NCI-H2081 treated with DMSO at 0.1 percent for 48 hours (cell line): ENCODE measurements around the gene C4BPB.
"Not testable (repeated sequence)": the region's sequence is repeated elsewhere in the genome, so short reads cannot be mapped to it uniquely, and the experiment has no call there.

Experiments
- DNase-seq: peaks from one replicate; lab custom pipeline; 2025; lab: John Stamatoyannopoulos, UW

The C4BPB gene, protein sequence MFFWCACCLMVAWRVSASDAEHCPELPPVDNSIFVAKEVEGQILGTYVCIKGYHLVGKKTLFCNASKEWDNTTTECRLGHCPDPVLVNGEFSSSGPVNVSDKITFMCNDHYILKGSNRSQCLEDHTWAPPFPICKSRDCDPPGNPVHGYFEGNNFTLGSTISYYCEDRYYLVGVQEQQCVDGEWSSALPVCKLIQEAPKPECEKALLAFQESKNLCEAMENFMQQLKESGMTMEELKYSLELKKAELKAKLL

DNA sequence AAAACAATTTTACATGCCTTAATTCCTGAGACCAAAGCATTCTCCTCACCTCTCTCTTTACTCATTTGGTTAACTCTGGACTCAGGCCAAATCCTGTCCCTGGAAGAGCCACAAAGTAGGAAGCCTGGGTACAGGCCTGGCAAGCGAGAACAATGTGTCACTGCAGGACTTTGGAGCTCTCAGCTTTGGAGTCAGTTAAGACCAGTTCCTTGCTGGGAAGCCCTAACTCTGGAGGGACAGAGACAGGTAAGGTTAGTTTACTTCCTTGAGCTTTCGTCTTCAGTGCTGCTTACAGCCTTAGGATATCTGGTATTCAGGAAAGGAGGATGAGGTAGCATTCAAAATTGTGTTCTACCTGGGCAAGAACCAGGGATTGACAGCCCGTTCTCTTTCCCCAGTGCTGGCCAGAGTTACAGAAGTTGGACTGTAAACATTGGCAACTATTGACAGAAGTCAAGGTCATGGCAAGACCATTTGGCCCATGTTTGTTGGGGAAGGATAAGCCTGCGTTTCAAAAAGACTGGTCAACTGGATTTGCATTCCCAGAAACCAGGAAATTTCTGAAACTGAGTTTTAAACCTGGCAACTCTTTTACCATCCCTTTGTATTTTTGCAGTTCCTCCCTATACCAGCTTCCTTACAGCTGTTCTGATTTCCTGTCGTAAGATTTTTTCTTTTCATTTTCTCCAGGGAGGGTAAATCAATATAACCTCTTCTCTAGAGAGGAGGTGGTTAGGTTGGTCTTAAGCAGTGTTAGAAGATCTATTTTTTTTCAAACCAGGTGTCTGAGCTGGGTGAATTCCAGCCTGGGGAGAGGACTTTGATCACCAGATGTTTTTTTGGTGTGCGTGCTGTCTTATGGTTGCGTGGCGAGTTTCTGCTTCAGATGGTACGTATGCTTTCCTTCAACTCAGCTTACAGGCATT, at the start of gene C4BPB:
Gene C4BPB, plus strand, starts transcription at position 160 of the 926 bp plus-strand sequence. Its CDS starts 672 bp downstream, at position 832.
- no peak for DNase-seq

DNA sequence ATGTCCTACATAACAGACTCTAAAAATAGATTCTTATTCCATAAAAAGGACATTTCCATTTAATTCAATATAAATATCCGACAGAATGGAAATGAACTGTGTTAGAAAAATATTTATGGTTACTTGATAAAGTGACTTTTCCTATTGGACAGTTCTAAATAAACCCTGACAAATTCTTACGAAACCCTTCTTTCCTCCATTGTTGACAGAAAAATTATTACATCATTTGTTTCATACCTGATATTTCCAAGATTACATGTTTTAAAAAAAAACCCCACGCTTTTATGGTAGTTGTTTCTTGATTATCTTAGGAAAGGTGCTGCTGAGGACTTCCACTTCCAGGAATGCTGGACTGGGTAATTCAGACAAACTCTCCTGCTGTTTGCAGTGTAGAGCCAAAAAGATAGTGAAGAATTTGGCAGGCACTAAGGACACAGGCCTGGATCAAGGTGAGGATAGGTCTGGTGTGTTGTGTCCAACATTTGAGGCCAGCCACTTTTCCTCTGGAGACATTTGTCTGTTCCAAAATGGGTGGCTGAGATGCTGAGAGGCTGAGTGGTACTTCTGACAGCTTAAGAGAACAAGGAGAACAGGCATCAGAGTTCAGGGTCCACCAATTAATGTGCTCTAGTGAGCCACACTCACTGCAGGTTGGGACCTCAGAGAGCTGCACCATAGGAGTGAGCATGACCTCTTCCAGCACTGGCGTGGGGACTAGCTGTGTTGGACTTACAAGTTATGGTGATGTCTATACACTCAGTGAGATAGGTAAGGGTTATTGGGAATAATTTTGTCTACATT, 49.1 kb upstream of the C4BPB start:
- DNase-seq = no peak

DNA sequence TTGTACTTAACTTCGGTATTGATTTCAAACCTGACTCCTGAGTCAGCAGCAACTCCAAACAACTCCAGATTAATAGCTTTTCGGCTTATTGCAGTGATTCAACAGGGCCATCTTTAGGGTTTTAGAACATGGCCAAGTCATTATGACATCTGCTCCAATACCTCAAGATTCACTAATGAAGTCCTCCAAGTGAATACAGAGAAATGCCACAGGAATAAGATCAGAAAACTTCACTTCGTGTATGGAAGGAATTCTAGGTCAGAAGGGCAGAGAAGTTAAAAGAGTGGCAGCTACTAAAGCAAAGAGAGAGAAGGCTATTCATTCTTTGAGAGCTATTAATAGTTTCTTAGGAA, 48.5 kb upstream of the C4BPB start:
- DNase-seq = no peak

DNA sequence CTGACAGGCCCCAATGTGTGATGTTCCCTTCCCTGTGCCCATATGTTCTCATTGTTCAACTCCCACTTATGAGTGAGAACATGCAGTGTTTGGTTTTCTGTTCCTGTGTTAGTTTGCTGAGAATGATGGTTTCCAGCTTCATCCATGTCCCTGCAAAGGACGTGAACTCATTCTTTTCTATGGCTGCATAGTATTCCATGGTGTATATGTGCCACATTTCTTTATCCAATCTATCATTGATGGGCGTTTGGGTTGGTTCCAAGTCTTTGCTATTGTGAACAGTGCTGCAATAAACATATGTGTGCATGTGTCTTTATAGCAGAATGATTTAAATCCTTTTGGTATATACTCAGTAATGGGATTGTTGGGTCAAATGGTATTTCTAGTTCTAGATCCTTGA, 47.3 kb upstream of the C4BPB start:
- not testable (repeated sequence) for DNase-seq

DNA sequence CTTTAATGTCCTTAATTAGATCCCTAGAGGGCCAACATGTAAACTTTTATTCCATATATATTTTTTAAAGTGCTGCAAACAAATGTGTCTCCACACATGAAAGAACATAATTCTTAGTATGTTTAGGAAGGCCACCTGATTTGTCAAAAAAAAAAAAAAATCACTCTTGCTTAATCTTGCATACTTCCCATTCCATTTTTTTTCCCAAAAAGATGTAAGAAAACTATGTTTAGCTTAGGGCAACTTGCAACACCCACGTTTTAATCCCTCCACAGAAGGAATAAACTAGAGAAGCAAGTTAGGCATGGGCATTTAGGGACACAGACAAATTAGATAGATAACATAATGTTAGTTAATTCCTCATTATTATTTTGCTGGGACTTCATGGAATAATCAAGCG, 43.2 kb upstream of the C4BPB start:
- no peak for DNase-seq

DNA sequence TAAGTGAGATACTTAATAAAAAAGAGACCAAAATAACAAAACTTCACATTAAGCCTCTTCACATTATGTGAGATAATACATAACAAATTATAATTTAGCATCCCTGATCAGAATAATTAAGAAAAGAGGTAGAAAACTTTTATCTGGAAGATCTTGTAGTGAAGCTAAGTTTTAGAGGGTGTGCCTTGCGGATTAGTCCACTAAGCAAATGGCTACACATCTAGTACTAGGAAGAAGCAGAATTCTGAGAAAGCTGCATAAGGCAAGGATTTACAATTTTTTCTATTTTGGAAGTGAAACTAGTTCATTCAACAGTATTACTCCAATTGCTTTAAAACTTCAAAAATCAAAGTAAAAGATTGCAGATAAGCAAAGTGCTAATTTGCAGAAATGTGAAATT, 41.2 kb upstream of the C4BPB start:
- no peak for DNase-seq

DNA sequence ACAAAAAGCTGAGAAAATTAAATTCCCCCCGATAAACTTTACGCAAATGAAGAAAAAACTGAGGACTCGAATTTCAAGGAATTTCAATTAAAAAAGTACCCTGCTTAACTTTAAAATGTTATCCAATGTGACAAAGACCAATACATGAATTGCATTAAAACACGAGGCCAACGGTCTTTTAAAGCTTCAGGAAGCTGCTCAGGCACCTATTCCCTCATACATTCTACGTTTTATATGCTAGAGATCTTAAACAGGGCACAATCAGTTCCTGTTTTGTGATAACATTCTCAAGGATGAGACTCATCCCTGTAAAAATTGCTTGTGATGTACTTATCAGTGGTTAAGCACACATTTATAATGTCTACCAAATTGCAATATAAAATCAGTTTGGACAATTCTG, 40.6 kb upstream of the C4BPB start:
- DNase-seq = no peak

DNA sequence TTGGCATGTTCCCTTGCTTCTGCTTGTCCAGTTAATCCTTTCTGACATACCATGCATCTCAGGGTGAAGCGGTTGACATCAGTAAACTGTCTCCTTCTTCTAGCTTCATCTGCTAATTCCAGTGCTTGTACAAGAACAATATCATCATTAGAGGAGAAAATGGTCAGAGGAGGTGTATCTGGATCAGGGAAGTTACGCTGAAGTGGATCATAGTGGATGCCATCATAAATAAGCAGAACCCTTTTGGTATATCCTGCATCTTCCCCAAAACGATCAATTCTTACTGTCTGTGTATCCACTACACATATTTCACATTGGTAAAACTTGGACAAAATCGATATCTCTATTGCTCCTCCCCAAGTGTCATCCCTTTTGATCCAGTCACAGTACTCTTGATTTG, 39.6 kb upstream of the C4BPB start:
- no peak for DNase-seq

DNA sequence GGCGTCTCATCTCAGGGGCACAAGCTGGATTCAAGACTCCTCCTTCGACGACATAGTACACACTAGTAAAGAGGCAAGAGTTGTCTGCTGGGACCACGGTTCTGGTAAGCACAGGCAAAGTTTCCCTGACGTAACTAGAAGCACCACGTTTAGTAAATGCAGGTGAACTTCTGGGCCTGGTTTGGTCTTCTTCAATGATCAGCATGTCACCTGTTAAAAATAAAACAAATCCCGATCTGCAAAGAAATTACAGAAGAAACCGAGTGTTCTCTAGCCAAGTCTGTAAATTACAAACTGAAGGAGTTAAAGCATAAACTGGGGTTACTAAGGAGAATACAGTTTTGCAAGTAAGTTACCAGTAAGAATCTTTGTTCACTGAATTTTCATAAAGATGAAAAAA, 39.1 kb upstream of the C4BPB start:
- no peak for DNase-seq

DNA sequence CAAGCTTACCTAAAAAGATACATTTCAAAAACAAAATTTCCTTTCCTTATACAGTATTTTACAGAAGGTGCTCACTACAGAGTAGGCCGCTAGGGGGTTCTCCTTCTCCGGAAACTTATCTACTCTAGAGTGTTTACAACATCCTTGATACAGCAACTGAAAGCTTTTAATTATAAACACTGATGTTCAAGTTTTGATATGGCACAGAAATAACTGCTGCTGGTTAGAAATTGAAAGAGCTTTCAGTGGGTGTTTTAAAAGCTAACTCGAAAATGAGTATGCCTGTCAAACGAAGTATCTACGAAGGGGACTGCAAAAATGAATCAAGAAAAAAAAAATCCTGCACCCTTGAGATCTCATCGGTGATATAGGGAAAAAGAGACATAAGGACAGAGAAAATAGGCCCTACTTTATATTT, 38.7 kb upstream of the C4BPB start:
- no peak for DNase-seq

DNA sequence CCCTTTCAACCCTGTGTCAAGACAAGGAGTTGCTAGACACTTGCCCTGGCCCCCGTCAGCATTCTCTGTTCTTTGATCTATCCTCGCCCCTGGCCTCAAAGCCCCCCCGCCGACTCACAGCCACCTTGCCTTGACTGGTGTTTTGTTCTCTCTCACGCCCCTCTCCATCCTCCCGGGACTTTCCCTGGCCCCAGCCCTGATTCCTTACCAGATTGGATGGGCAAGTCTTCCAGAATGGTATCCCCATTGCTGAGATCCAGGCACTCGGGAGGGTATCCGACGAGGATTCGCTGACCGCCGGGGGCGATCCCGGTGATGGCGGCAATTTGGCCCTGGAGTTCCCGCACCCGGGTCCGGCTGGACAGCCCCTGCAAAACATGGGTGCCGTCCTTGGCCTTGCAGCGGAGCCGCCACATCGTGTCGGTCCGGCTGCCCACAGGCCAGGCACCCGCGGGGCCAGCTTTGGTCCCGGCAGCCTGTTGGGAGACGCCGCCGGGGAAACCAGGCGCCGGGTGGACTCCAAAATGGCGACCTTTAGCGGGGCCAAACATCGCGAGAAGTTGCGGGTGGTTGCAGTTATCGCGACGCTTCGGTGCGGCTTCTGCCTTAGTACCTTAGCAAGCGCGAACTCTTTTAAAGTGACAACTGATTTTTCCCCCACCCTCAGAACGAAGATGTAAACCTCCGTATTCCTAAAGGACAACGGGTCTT, 38.0 kb upstream of the C4BPB start:
- peak; percentile 54 for DNase-seq

DNA sequence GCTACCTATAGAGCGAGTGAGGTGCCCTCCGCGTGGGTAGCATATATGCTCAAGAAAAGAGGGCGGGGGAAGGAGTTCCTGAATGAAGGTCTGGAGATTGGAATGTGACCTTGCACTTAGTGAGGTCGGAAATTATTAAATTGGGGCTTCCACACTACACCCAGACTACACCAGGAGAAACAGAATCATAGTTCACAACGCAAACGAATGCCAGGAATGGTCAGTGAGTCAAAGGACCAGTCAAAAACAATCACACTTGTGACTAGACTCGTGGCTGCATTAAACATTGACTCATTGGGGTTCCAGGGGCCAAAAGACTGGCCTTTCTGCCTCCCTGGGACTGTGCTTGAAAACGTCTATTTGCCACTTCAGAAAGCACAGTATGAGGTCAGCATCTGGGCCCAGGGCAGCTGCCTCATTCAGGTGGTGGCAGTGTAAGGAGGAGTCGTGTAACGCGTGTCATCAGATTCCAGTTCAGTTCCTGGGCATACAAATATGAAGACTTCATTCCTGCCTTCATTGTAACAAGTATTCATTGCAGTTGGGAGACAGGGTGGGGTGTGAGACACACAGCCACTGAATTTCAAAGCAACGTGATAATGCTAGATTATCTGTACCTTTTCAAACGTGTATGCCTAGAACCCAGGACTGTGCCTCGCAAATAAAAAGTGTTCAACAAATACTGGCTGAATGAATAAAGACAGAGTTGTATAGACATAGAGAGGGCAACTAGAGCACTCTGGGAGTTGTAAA, 37.3 kb upstream of the C4BPB start, which contains the start of gene YOD1:
Gene YOD1, minus strand, starts transcription at position 18 of the 753 bp plus-strand sequence. CDS start 178 bp downstream, outside the sequence.
- no peak for DNase-seq

DNA sequence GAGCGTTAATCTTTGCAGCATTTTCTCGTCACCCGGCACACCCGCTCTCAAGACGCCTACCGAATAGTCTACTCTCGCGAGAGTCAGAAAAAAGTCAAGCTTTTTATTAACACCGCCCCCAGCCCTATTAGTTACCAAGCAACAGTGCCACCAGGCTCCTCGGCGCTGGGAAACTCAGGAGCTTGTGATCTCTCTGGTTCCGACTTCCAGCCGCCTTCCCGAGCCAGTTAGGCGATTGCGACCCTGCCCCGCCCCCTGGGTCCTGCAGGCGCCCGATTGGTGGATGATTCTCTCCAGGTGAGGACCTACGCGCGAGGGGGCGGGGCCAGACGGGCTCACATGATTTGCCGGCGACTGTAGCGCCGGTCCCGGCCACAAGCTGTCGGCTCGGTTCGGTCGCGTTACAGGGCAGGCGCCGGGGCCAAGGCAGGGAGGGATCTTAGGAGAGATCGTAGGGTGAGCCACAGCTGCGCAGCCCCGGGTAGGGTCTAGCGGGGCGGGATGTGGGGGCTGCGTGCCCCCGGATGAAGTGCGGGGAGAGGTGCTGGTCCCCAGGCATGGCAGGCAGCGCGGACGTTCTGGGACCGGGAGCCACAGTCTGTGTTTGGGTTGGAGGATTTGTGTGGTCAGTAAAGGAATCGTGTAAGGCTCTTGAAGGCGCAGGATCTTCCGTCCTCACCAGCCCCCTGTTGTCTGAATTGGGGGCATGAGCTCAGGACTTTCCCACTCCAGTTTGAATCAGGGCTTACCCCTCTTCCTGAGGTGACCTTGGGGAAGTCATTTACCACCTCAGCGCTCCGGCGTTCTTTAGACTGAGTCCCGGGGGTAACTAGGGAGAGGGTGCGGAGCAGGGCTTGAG, 35.5 kb upstream of the C4BPB start, which contains the start of gene PFKFB2:
Gene PFKFB2, plus strand, starts transcription at position 365 of the 859 bp plus-strand sequence. CDS start 1,443 bp downstream, outside the sequence.
- peak; percentile 98 for DNase-seq

DNA sequence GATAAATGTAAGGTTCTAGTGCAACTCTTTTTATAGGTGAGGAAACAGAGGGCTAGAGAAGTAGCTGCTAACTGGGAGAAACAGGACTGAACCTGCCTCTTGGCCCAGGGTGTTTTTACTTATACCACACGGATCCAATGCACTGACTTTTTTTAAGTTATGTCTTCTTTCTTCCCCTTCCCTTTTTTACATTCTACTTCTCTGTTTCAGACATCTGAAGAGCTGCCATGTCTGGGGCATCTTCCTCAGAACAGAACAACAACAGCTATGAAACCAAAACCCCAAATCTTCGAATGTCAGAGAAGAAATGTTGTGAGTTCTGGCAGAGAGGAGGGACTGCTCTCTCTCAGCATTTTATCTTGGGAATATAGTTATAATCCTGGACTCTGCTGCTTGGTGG, 34.2 kb upstream of the C4BPB start:
- no peak for DNase-seq

DNA sequence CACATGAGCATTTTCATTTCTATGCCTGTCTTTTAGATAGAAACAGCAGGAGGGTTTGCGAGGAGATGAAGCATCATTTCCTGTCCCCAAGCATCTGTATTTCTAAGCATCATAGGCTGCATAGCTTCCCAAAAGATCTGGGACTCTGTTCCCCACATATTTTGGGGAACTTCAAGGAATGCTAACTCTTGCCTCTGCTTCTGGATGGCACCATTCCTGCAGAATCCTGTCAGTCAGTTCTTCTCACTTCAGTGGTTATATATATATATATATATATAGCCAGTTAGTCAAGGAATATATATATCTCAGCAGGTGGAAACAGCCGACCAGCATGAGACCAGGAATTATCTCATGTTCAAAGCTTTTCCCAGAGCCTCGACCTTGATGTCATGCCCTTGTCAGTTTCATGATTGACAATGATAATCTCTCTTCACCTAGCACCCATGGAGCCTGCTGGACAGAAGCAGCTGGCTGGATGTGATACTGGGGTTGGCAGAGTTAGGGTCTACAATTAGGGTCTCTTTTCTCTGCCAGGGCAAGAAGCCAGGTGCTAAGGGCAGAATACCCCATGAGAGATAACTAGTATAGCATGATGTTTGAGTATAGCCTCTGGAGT, 33.2 kb upstream of the C4BPB start:
- DNase-seq = no peak

DNA sequence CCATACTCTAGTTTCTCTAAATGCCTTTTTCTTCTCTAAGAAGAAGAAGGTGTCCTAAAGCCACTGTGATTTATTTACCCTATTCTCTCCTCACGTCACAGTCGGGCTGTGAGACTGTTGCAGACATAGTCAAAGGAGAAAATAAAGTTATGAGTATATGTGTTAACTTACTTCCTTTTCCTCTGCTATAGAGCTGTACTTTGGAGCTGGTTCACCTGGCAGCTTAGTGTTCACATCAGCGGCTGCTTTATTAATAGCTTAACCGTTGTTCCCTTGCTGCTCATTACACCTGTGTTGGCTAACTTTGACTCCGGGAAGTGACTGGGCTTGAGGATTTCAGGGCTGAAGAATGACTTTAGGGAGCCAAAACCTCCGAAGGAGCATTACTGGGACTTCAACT, 32.0 kb upstream of the C4BPB start:
- DNase-seq = no peak

DNA sequence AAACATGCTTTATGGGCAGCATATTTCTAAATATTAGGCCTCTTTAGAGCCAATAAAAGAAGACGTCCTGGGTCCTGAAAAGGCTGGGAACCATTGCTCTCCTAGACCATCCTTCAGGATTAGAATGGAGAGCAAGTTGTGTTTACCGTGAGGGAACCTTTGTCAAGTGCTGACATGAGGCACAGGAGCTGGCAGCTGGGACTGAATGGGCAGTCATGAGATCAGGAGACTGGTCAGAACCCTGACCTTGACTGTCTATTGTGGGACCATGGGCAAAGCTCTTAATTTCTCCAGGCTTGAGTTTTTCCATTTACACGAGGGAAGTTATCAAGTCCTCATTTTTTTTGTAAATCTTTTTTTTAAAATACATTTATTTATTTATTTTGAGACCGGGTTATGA, 30.4 kb upstream of the C4BPB start:
- no peak for DNase-seq

DNA sequence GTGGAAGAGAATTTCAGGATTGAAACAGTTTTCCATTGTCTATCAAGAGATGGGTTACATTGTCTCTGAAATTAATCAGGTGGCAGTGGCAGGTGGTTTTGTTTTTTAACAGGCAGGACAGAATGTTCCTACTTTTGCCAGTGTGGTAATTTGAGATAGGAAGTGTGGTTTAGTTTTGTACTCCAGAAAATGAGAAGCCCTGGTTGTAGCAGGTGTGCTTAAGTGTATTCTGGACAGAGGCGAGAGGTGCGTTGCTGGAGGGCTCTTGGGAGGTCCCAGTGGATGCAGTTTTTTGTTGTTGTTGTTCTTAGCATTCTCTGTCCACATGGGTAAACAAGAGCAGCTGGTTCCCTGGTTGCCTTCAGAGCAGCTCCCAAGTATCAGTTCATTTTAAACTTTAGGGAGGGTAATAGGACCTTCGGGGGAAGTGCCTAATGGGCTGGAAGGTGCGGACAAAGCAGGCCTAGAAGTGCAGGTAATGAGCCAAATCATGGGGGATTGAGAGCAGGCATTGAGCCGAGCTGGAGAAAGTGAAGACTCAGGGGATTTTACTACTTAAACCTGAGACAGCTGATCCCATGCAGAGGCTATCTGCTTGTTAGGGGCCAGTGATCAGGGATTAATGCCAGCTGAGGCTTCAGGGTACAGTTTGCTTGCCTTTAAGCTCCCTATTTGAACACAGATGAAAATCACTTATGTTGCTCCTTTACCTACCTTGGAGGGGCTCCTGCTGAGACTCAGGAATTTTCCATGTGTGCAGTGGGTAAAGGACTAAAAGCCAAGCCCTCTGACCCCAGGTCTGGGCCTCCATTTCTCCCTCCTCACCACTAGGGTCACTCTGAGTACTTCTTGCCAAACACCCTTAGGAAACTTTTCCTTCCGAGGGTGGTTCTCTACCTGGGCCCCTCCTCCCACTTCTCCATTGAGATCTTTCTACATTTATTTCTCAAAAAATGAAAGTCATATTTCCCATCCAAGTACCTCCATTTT, 29.5 kb upstream of the C4BPB start:
- no peak for DNase-seq
